Peyer's patch (tissue), 4 donors: ENCODE results near the gene LDLRAD3. TPM values are rescaled to one million over a fixed set of nuclear protein-coding genes. Genes with fewer than 3 reads are reported as not detected.

Source experiments
- DNase-seq, 3 donors: peaks; one replicate each; pipeline ENCODE4 v3.0.0-alpha.2; 2017 to 2019
- H3K27ac ChIP-seq, 4 donors: fragments of 200-600 bp; sonication (generic); one replicate each; pipeline ENCODE4 v1.5.1; 2016 to 2019
- H3K27me3 ChIP-seq, 2 donors: fragments of 200-600 bp; sonication (generic); one replicate each; pipeline ENCODE4 v1.5.1; 2019
- H3K36me3 ChIP-seq, 3 donors: fragments of 200-600 bp; sonication (generic); one replicate each; pipeline ENCODE4 v1.5.1; 2016 to 2019
- H3K4me1 ChIP-seq, 4 donors: fragments of 200-600 bp; sonication (generic); one replicate each; pipeline ENCODE4 v1.5.1; 2016 to 2019
- H3K4me3 ChIP-seq, 4 donors: fragments of 200-600 bp; sonication (generic); 1 replicate in 3 of 4; 2 replicates in 1 of 4; pipeline ENCODE4 v1.5.1; 2016 to 2019; ENCODE audit warnings: mild to moderate bottlenecking in 1 of 4
- H3K9me3 ChIP-seq, 4 donors: fragments of 200-600 bp; sonication (generic); one replicate each; pipeline ENCODE4 v1.5.1; 2016 to 2019; ENCODE audit warnings: mild to moderate bottlenecking in 1 of 4
- POLR2A ChIP-seq, 2 donors: fragments of 450-650 bp; IDR thresholded peaks; one replicate each; pipeline ENCODE4 v1.5.1; 2017; ENCODE audit warnings: antibody characterized with exemption in 2 of 2, mild to moderate bottlenecking in 2 of 2, moderate library complexity in 2 of 2
- total RNA-seq, 4 donors: library from RNA; depleted of rRNA; stranded (reverse); fragments of >200 nt; gene quantifications; one replicate each; pipeline ENCODE4 v1.1.0, GENCODE V29; 2016
- TF ChIP-seq, protein P1 (sequence below), 6 experiments: fragments of 450-650 bp in 4 of 6; fragments of 200-600 bp in 2 of 6; sonication (generic) in 1 of 6; IDR thresholded peaks; one replicate each; pipeline ENCODE4 v1.5.1; 2017 to 2019; ENCODE audit warnings: antibody characterized with exemption in 6 of 6, mild to moderate bottlenecking in 3 of 6, moderate library complexity in 1 of 6

Gene LDLRAD3
- total RNA-seq, 4 donors from 2014 or later: 1.2 to 14.0 (median 4.8) TPM

DNA sequence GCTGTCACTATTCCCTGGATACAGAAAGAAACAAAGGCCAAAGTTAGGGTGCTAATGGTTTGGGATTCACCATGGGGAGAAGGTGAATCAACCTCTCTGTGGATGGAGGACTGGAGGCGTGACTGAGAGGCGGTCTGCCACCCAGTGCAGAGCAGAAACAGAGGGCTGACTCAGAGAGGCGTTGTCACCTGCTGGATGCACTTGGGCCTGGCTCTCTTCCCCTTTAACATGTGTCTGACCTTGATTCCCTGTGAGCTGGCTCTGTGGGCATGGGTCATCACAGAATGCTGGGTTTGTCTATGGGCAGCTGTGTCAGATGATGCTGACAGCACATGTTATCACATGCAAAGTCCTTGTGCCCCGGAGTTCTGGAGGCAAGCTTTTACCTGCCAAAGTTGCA lies 75.9 kb downstream of the LDLRAD3 start:
- H3K4me1 ChIP-seq: no peaks in the 10 kb centered on the region
- no peaks in the 10 kb centered on the region for H3K9me3 ChIP-seq
- H3K36me3 ChIP-seq: no peaks in the 10 kb centered on the region
- H3K27ac ChIP-seq: no peak overlapping the region
- DNase-seq: no peak
- TF ChIP-seq POLR2A (IDR thresholded peaks at IDR 0.05): no peak
- TF ChIP-seq, protein P1, sequence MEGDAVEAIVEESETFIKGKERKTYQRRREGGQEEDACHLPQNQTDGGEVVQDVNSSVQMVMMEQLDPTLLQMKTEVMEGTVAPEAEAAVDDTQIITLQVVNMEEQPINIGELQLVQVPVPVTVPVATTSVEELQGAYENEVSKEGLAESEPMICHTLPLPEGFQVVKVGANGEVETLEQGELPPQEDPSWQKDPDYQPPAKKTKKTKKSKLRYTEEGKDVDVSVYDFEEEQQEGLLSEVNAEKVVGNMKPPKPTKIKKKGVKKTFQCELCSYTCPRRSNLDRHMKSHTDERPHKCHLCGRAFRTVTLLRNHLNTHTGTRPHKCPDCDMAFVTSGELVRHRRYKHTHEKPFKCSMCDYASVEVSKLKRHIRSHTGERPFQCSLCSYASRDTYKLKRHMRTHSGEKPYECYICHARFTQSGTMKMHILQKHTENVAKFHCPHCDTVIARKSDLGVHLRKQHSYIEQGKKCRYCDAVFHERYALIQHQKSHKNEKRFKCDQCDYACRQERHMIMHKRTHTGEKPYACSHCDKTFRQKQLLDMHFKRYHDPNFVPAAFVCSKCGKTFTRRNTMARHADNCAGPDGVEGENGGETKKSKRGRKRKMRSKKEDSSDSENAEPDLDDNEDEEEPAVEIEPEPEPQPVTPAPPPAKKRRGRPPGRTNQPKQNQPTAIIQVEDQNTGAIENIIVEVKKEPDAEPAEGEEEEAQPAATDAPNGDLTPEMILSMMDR (IDR thresholded peaks at IDR 0.05): no peak
- no peak overlapping the region for H3K4me3 ChIP-seq
- no peaks in the 10 kb centered on the region for H3K27me3 ChIP-seq

GRCh38 chr11:36022882-36023281 lies 79.0 kb downstream of the LDLRAD3 start:
- Histone ChIP-seq H3K27me3 (no peaks in the 10 kb centered on the region), H3K9me3 (no peaks in the 10 kb centered on the region), H3K36me3 (no peaks in the 10 kb centered on the region), H3K4me1 (no peaks in the 10 kb centered on the region), H3K27ac (no peak overlapping the region), H3K4me3 (no peak overlapping the region)
- DNase-seq: no peak
- no peak for TF ChIP-seq POLR2A (IDR thresholded peaks at IDR 0.05)
- TF ChIP-seq, protein P1 (IDR thresholded peaks at IDR 0.05): no peak

DNA sequence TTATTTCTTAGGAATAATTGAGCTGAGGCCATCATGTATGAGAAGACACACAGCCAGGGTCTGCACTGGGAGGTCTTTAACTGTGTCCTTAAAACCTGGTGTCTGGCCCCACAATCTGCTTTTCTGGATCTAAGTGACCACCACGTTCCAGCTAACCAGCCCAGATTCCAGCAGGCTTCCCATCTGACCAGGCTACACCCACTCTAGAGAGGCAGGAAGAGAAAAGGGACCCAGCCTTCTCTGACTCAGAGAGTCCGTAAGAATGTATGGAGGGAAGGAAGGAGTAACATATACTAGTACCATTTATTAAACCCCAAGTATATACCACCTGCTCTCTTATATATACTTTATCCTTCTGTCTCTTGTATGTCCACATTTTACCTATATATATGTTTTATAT lies 80.1 kb downstream of the LDLRAD3 start:
- no peak for DNase-seq
- Histone ChIP-seq H3K27ac (no peak overlapping the region), H3K4me3 (no peak overlapping the region), H3K4me1 (no peaks in the 10 kb centered on the region), H3K36me3 (no peaks in the 10 kb centered on the region), H3K27me3 (no peaks in the 10 kb centered on the region), H3K9me3 (no peaks in the 10 kb centered on the region)
- no peak for TF ChIP-seq POLR2A (IDR thresholded peaks at IDR 0.05)
- TF ChIP-seq, protein P1 (IDR thresholded peaks at IDR 0.05): no peak

GRCh38 chr11:36024716-36025115 lies 80.9 kb downstream of the LDLRAD3 start:
- no peak for DNase-seq
- Histone ChIP-seq H3K27me3 (no peaks in the 10 kb centered on the region), H3K27ac (no peak overlapping the region), H3K36me3 (no peaks in the 10 kb centered on the region), H3K4me1 (no peaks in the 10 kb centered on the region), H3K4me3 (no peak overlapping the region), H3K9me3 (no peaks in the 10 kb centered on the region)
- no peak for TF ChIP-seq POLR2A (IDR thresholded peaks at IDR 0.05)
- TF ChIP-seq, protein P1 (IDR thresholded peaks at IDR 0.05): no peak

DNA sequence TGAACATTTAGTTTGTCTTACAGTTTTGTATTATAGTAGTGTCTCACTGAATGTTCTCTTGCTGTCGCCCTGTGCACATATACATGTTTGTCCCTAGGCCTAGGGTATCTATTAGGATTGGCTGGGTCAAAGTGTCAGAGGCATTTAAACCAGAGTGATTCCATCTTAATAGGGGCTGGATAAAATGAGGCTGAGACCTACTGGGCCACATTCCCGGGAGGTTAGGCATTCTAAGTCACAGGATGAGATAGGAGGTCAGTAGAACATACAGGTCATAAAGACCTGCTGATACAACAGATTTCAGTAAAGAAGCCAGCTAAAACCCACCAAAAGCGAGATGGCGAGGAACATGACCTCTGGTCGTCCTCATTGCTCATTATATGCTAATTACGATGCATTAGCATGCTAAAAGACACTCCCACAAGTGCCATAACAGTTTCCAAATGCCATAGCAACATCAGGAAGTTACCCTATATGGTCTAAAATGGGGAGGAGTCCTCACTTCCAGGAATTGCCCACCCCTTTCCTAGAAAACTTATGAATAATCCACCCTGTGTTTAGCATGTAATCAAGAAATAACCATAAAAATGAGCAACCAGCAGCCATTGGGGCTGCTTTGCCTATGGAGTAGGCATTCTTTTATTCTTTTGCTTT lies 82.6 kb downstream of the LDLRAD3 start:
- TF ChIP-seq, protein P1 (IDR thresholded peaks at IDR 0.05): no peak
- TF ChIP-seq POLR2A (IDR thresholded peaks at IDR 0.05): no peak
- no peak for DNase-seq
- Histone ChIP-seq H3K27ac (no peak overlapping the region), H3K27me3 (no peaks in the 10 kb centered on the region), H3K36me3 (no peaks in the 10 kb centered on the region), H3K4me3 (no peak overlapping the region), H3K9me3 (no peaks in the 10 kb centered on the region), H3K4me1 (peaks cover 0 to 7% (median 0%) of the 10 kb centered on the region in 4 donors)
